Measurements from ENCODE around the gene PRKCB.

PRKCB gene

DNA sequence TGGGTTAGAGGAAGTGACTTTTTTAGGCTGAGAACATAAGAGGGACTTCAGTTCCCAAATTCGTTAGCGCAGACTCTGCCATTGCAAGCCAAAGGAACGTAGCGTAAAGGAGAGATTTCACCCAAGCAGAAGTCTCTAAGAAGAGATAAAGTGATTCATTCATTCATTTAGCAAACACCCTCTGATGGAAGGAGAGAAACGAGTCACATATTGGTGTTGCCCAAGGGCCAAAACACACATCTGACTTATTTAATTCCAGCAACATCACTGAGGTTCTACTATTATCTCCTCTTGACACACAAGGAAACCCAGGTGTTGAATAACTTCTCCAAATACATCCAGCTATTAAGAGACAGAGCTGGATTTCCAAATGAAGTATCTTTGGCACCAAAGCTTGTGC lies 334.6 kb downstream of the PRKCB start:
- no peaks in the 10 kb centered on the region for H3K27me3 ChIP-seq (ENCODE audit: control insufficient read depth, insufficient read depth, low read length)
- H3K36me3 ChIP-seq (ENCODE audit: control insufficient read depth, insufficient read depth, low read length): no peaks in the 10 kb centered on the region
- no peak overlapping the region for H3K27ac ChIP-seq (ENCODE audit: low read depth, low read length)
- no peak overlapping the region for H3K9ac ChIP-seq (ENCODE audit: low read depth, low read length)
- no peaks in the 10 kb centered on the region for H3K4me1 ChIP-seq (ENCODE audit: control insufficient read depth, insufficient read depth, low read length)
- H3K9me3 ChIP-seq (ENCODE audit: control insufficient read depth, insufficient read depth, low read length): no peaks in the 10 kb centered on the region
- H3K4me3 ChIP-seq (ENCODE audit: low read depth, low read length): no peak overlapping the region

DNA sequence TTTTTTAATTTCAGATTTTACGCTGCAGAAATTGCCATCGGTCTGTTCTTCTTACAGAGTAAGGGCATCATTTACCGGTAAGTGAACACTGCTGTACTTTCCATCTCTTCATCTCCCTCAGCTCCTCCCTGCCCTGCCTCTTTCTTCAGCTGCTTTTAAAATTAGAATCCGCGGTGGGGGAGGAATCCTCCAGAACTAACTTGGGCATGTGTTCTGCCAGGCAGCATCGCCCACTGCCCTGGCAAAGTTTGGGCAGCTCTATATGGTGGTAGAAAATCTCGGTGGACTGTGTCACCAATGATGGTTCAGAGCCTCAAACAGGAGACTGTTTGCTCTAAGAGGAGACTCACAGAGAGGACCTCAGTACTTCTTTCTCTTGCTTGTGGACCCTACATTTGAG lies 338.7 kb downstream of the PRKCB start:
- Histone ChIP-seq H3K9me3 (ENCODE audit: control insufficient read depth, insufficient read depth, low read length) (no peaks in the 10 kb centered on the region), H3K27me3 (ENCODE audit: control insufficient read depth, insufficient read depth, low read length) (no peaks in the 10 kb centered on the region), H3K27ac (ENCODE audit: low read depth, low read length) (no peak overlapping the region), H3K9ac (ENCODE audit: low read depth, low read length) (no peak overlapping the region), H3K36me3 (ENCODE audit: control insufficient read depth, insufficient read depth, low read length) (no peaks in the 10 kb centered on the region), H3K4me3 (ENCODE audit: low read depth, low read length) (no peak overlapping the region), H3K4me1 (ENCODE audit: control insufficient read depth, insufficient read depth, low read length) (no peaks in the 10 kb centered on the region)

DNA sequence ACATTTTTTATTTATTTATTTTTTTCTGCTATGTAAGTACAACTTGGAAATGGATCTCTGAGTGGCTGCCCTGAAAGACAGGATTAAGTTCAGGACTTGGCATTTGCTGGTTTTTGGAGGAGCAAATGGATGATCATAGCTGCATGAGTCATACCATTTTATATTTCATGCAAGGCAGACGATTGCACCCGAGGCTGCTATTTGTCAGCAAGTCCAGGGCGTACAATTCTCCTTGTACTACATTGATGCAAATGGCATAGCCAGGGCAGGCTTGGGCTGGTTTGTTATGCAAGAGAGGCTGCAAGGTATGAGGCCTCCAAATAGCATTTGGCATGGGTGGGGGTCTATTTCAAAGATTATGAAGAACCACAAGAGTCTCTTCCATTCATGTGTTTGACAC lies 339.2 kb downstream of the PRKCB start:
- H3K36me3 ChIP-seq (ENCODE audit: control insufficient read depth, insufficient read depth, low read length): no peaks in the 10 kb centered on the region
- H3K4me3 ChIP-seq (ENCODE audit: low read depth, low read length): no peak overlapping the region
- no peaks in the 10 kb centered on the region for H3K9me3 ChIP-seq (ENCODE audit: control insufficient read depth, insufficient read depth, low read length)
- no peak overlapping the region for H3K9ac ChIP-seq (ENCODE audit: low read depth, low read length)
- no peak overlapping the region for H3K27ac ChIP-seq (ENCODE audit: low read depth, low read length)
- no peaks in the 10 kb centered on the region for H3K4me1 ChIP-seq (ENCODE audit: control insufficient read depth, insufficient read depth, low read length)
- H3K27me3 ChIP-seq (ENCODE audit: control insufficient read depth, insufficient read depth, low read length): no peaks in the 10 kb centered on the region

DNA sequence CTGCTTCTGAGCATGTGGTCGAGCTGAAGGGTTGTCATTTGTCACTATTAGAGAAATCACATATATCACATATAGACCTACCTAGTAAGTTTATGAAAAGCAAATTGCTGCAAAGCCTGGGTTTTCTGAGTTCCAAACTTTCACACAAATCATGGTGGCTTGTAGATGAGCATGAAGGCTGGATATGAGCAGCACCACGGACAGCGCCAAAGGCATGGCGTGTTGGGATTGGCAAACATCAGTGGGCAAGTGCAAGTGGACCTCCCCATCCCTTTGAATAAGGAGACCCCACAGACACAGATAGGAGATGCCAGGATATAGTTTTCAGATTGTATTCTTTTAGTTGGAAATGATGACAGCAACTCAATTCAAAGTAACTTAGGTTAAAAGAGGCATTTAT lies 342.7 kb downstream of the PRKCB start:
- Histone ChIP-seq H3K36me3 (ENCODE audit: control insufficient read depth, insufficient read depth, low read length) (no peaks in the 10 kb centered on the region), H3K9me3 (ENCODE audit: control insufficient read depth, insufficient read depth, low read length) (no peaks in the 10 kb centered on the region), H3K4me1 (ENCODE audit: control insufficient read depth, insufficient read depth, low read length) (no peaks in the 10 kb centered on the region), H3K4me3 (ENCODE audit: low read depth, low read length) (no peak overlapping the region), H3K9ac (ENCODE audit: low read depth, low read length) (no peak overlapping the region), H3K27me3 (ENCODE audit: control insufficient read depth, insufficient read depth, low read length) (no peaks in the 10 kb centered on the region), H3K27ac (ENCODE audit: low read depth, low read length) (no peak overlapping the region)

DNA sequence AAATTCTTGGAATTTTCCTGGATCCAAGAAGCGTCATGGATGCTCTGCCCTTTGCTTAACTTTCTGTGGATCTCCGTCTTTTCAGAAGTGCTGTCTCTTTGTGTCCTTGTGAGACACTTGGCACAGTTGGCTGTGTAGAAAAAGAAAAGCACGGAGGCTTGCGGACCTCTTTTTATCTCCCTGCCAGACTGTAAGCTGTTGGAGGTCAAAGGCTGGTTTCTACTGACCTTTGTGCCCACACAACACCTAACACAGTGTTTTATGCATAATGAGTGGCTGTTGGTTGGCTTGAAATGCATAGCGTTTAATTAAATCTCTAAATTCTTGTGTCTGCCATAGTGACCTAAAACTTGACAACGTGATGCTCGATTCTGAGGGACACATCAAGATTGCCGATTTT lies 344.7 kb downstream of the PRKCB start:
- Histone ChIP-seq H3K27me3 (ENCODE audit: control insufficient read depth, insufficient read depth, low read length) (no peaks in the 10 kb centered on the region), H3K4me3 (ENCODE audit: low read depth, low read length) (no peak overlapping the region), H3K27ac (ENCODE audit: low read depth, low read length) (no peak overlapping the region), H3K9me3 (ENCODE audit: control insufficient read depth, insufficient read depth, low read length) (no peaks in the 10 kb centered on the region), H3K9ac (ENCODE audit: low read depth, low read length) (no peak overlapping the region), H3K36me3 (ENCODE audit: control insufficient read depth, insufficient read depth, low read length) (no peaks in the 10 kb centered on the region), H3K4me1 (ENCODE audit: control insufficient read depth, insufficient read depth, low read length) (peaks cover 3% of the 10 kb centered on the region; the same call in 1 of the 2 replicates)

DNA sequence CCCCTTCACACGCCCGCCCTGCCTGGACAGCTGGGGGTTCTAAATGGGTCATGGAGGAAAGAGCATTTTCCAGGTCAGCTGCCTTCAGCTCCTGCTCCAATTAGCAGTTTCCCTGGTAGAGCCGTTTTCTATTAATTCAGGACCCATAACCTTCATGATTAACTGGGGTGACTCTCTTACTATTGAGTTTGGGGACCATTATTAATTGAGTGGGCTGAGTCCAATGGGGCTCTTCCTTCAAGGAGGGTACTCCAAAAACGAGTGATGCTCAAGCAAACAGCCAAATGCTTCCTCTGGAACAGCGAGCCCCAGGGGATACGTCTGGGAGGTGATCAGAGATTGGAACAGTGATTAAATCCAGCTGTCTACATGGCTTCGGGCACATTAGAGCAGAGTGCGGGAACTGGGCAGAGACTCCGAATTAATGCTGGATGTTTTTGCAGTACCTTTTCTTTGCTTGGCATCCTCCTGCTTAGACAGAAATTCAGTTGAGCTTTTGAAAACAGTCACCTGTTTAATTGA lies 352.3 kb downstream of the PRKCB start:
- H3K36me3 ChIP-seq (ENCODE audit: control insufficient read depth, insufficient read depth, low read length): no peaks in the 10 kb centered on the region
- no peaks in the 10 kb centered on the region for H3K9me3 ChIP-seq (ENCODE audit: control insufficient read depth, insufficient read depth, low read length)
- H3K4me3 ChIP-seq (ENCODE audit: low read depth, low read length): no peak overlapping the region

DNA sequence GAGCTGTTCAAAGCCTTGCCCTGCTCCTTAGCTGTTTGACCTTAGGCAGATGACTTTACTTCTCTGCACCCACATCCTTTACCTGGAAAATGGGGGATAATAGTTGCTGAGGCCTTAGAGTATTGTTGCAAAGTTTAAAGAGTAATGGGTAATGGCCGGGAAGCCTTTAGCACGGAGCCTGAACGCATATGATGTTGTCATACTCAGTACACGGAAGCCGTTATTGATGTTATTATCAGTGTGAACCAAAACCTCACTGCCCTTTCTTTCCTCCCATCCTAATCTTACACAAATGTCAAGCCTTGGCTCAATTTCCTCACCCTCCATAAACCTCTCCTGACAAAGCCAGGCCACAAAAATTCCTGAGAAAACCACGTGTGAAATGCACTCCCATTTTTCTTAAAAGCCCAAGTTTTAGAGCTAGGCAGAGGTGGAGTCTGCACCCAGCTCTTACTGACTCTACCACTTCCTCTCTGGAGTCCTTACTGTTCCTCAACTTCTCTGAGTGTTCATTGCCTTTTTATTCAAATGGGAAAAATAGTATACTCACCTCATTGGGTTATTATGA lies 353.1 kb downstream of the PRKCB start:
- no peaks in the 10 kb centered on the region for H3K27me3 ChIP-seq (ENCODE audit: control insufficient read depth, insufficient read depth, low read length)
- no peak overlapping the region for H3K9ac ChIP-seq (ENCODE audit: low read depth, low read length)
- H3K4me1 ChIP-seq (ENCODE audit: control insufficient read depth, insufficient read depth, low read length): peaks cover 8% of the 10 kb centered on the region; the same call in 1 of the 2 replicates
- no peaks in the 10 kb centered on the region for H3K9me3 ChIP-seq (ENCODE audit: control insufficient read depth, insufficient read depth, low read length)
- H3K27ac ChIP-seq (ENCODE audit: low read depth, low read length): no peak overlapping the region
- no peaks in the 10 kb centered on the region for H3K36me3 ChIP-seq (ENCODE audit: control insufficient read depth, insufficient read depth, low read length)
- H3K4me3 ChIP-seq (ENCODE audit: low read depth, low read length): no peak overlapping the region

More for the DNA sequence above, 352.3 kb downstream of the PRKCB start:
- Histone ChIP-seq H3K4me1 (ENCODE audit: control insufficient read depth, insufficient read depth, low read length) (peaks cover 8% of the 10 kb centered on the region; the same call in 1 of the 2 replicates), H3K9ac (ENCODE audit: low read depth, low read length) (no peak overlapping the region), H3K27ac (ENCODE audit: low read depth, low read length) (no peak overlapping the region), H3K27me3 (ENCODE audit: control insufficient read depth, insufficient read depth, low read length) (no peaks in the 10 kb centered on the region)

DNA sequence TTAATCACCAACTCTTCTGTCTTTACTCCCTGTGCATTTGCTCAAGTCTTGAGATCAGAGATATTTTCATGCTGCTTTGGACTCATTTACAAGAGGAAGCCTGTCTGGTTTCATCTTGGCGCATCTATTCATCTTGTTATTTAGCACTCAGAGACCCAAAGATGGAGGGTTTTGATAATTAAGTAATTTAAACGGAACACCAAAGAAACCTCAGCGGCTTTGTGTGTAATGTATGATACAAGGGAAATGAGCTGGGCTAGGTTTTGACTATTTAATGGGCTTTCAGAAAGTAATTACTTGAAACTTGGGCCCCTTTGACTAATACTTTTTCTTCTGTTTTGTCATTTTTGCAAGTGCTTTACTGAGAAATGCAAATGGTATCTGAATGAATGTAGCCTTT lies 354.2 kb downstream of the PRKCB start:
- Histone ChIP-seq H3K27me3 (ENCODE audit: control insufficient read depth, insufficient read depth, low read length) (no peaks in the 10 kb centered on the region), H3K9ac (ENCODE audit: low read depth, low read length) (no peak overlapping the region), H3K36me3 (ENCODE audit: control insufficient read depth, insufficient read depth, low read length) (no peaks in the 10 kb centered on the region), H3K4me1 (ENCODE audit: control insufficient read depth, insufficient read depth, low read length) (peaks cover 8% of the 10 kb centered on the region; the same call in 1 of the 2 replicates), H3K4me3 (ENCODE audit: low read depth, low read length) (no peak overlapping the region), H3K9me3 (ENCODE audit: control insufficient read depth, insufficient read depth, low read length) (no peaks in the 10 kb centered on the region), H3K27ac (ENCODE audit: low read depth, low read length) (no peak overlapping the region)

DNA sequence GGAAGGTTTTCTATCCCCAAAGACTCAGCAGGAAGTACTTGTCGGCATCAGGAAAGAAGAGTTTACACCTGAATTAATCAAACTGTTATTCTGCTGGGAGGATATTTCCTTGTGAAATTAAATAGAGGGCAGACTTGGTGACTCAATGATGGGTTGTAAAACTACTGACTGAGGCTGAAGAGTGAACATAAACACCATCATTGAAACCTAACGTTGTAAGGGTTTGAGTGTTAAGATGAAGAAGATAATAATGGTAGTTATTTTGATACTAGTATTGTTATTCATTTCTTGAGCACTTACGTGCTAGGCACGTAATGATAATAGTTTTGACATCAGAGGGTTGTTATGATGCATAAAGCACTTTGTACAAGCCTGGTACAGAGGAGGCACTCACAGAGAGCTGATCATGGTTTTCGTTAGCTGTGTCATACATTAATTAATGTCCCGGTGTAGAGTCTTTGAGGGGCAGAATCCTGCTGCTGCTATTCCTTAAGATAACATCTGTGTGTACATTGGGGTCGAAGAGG lies 356.2 kb downstream of the PRKCB start:
- no peaks in the 10 kb centered on the region for H3K36me3 ChIP-seq (ENCODE audit: control insufficient read depth, insufficient read depth, low read length)
- no peaks in the 10 kb centered on the region for H3K4me1 ChIP-seq (ENCODE audit: control insufficient read depth, insufficient read depth, low read length)
- H3K27ac ChIP-seq (ENCODE audit: low read depth, low read length): no peak overlapping the region
- H3K27me3 ChIP-seq (ENCODE audit: control insufficient read depth, insufficient read depth, low read length): no peaks in the 10 kb centered on the region
- no peak overlapping the region for H3K9ac ChIP-seq (ENCODE audit: low read depth, low read length)
- H3K9me3 ChIP-seq (ENCODE audit: control insufficient read depth, insufficient read depth, low read length): no peaks in the 10 kb centered on the region
- no peak overlapping the region for H3K4me3 ChIP-seq (ENCODE audit: low read depth, low read length)

DNA sequence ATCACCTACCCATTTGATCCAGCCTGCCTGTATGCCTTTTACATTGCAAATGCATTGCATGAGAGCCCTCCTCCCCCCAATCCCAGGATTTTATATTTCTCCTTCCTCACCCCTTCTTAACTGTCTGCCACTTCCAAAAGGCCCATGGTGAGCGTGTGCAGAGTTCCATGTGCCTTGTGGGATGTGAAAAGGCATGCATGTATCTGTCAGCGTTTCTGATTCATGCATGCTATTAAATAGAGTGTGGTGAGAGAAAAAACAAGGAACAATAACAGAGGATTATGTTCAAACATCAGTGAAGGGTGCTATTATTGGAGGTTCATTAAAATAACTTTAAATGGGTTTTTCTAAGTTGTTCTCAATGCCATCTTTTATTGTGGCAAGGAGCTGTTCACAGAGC lies 359.4 kb downstream of the PRKCB start:
- no peak overlapping the region for H3K4me3 ChIP-seq (ENCODE audit: low read depth, low read length)
- H3K9me3 ChIP-seq (ENCODE audit: control insufficient read depth, insufficient read depth, low read length): no peaks in the 10 kb centered on the region
- no peaks in the 10 kb centered on the region for H3K4me1 ChIP-seq (ENCODE audit: control insufficient read depth, insufficient read depth, low read length)
- H3K27me3 ChIP-seq (ENCODE audit: control insufficient read depth, insufficient read depth, low read length): no peaks in the 10 kb centered on the region
- no peak overlapping the region for H3K9ac ChIP-seq (ENCODE audit: low read depth, low read length)
- no peaks in the 10 kb centered on the region for H3K36me3 ChIP-seq (ENCODE audit: control insufficient read depth, insufficient read depth, low read length)
- no peak overlapping the region for H3K27ac ChIP-seq (ENCODE audit: low read depth, low read length)

DNA sequence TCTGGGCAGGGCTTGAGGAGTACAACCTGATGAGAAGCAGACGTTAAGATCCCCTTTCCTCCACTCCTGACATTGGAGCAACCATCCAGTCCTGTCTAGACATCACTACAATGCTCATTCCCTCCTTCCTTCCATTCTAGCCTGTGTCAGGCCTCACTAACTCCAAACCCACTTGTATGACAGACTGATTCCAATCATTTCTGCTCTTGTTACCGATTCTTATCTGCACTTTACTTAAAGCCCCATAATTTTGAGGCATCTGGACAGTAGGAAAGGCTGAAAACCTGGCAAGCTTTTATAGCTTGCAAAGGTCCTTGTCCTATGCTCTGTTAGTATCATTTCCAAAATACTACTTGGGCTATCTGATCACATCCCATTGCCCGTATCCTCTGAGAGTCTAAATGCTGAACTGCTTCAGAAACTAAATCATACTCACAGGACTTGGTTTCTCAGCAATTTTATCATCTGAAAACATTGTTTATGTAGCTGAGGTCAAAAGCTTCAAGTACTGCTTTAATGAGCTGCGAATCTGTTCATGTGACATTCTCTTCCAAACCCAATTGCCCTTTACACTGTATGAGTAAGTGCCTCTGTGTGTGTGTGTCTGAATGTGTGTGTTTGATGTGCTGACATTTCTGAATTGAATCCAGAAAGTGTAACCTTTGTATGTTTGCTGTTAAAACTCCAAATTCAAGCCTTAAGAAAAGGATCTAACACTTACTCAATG lies 363.2 kb downstream of the PRKCB start:
- Histone ChIP-seq H3K36me3 (ENCODE audit: control insufficient read depth, insufficient read depth, low read length) (no peaks in the 10 kb centered on the region), H3K4me3 (ENCODE audit: low read depth, low read length) (no peak overlapping the region)

More for the DNA sequence above, 363.2 kb downstream of the PRKCB start:
- Histone ChIP-seq H3K27ac (ENCODE audit: low read depth, low read length) (no peak overlapping the region), H3K27me3 (ENCODE audit: control insufficient read depth, insufficient read depth, low read length) (no peaks in the 10 kb centered on the region), H3K4me1 (ENCODE audit: control insufficient read depth, insufficient read depth, low read length) (no peaks in the 10 kb centered on the region; the same call in 1 of the 2 replicates), H3K9me3 (ENCODE audit: control insufficient read depth, insufficient read depth, low read length) (no peaks in the 10 kb centered on the region), H3K9ac (ENCODE audit: low read depth, low read length) (no peak overlapping the region)

Measured in HUES48 (cell line).